KOPT-K1 (cell line): Measurements from ENCODE around the gene SLMAP.

Experiments
- H3K27ac ChIP-seq: fragments of 200-600 bp; sonication (generic); 2 replicates; pipeline ENCODE4 v1.5.1; 2016; ENCODE audit warnings: antibody characterized with exemption, mild to moderate bottlenecking, low read depth, low read length; ENCODE audit not compliant: poor library complexity, severe bottlenecking
- H3K36me3 ChIP-seq: fragments of 200-600 bp; sonication (generic); 2 replicates; pipeline ENCODE4 v1.5.1; 2017; ENCODE audit warnings: antibody characterized with exemption, mild to moderate bottlenecking, low read length, moderate library complexity; ENCODE audit not compliant: insufficient read depth
- H3K9me3 ChIP-seq: fragments of 200-600 bp; sonication (generic); 2 replicates; pipeline ENCODE4 v1.5.1; 2017; ENCODE audit warnings: antibody characterized with exemption, low read length, mild to moderate bottlenecking; ENCODE audit not compliant: insufficient read depth, poor library complexity, severe bottlenecking

The SLMAP gene

DNA sequence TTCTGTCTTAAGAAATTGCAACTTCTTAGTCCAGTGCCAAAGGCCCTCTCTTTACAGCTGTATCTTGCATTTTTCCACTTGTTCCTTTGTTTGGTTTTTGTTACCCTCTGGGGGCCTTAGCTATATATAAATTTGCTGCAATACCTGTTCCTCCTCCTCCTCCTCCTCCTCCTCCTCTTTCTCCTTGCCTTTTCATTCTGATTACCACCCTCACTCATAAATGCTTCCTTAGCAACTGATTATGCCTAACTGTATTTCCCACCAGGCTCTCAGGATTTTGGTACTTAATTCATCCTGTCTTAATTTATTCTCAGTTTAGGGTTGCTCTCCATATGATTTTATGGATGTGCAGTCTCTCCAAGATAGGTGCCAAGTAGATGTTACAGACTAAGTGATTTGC lies 65.7 kb downstream of the SLMAP start:
- Histone ChIP-seq H3K9me3 (no peaks in the 10 kb centered on the region), H3K36me3 (no peaks in the 10 kb centered on the region), H3K27ac (no peak overlapping the region)

DNA sequence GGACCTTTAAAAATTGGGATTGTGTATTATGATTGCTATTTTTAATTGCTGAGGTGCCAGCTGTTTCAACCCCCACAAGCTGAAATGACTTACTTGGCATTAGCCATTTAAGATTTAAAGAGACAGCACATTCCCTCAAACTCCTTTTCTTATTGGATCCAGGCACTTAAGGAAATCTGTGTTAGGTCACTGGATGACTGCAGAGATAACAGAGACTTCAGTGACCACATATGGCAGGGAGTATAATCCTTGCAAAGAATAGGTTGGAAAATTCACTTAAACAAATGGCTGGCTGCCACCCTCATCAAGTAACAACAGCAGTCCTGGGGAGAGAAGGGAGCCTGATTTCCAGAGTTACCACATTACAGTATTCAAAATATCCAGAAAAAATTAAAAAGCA lies 66.6 kb downstream of the SLMAP start:
- no peak overlapping the region for H3K27ac ChIP-seq
- no peaks in the 10 kb centered on the region for H3K36me3 ChIP-seq
- no peaks in the 10 kb centered on the region for H3K9me3 ChIP-seq

DNA sequence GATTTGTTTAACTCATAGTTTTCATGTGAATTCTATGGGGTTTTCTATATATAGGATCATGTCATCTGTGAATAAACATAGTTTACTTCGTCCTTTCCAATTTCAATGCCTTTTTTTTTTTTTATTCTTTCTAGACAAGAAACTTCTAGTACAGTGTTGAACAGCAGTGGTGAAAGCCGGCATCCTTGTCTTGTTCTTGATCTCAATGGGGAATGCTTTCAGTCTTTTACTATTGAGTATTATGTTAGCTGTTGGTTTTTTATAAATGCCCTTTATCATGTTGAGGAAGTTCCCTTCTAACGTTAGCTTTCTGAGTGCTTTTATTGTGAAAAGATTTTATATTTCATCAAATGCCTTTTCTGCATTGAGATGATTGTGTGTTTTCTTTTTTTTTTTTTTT lies 69.0 kb downstream of the SLMAP start:
- Histone ChIP-seq H3K27ac (no peak overlapping the region), H3K36me3 (no peaks in the 10 kb centered on the region), H3K9me3 (no peaks in the 10 kb centered on the region)

DNA sequence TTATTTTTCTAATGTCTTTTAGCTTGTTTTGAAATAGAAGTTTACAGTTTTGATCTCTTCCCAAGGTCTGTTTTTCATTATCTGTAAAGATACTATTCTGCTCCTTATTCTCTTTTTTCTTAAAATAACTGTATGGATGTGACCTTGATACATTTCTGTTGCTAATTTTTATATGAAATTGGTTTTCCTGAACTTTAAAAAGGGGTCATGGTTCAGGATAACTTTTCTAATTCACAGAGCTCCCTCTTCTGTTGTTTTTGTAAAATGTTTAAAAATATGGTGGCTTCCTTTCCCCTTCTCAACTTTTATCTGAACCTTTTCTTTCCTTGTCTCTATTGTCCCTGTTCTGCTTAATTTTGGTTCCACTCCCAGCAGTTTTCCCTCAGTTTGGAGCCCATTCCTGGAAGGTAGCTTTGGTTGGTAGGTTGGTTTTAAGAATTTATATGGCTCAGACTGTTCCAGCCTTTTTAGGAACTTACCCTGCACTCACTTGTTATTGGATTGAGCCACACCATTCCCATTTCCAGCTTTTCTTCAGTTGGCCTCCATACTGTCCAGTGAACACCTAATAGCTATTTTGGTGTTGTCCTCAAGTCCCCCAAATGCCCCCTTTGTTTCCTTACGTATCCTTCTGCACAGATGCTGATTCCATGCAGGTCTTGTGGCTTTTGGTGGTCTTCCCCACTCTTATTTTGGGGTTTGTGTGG lies 70.3 kb downstream of the SLMAP start:
- Histone ChIP-seq H3K27ac (no peak overlapping the region), H3K36me3 (no peaks in the 10 kb centered on the region), H3K9me3 (no peaks in the 10 kb centered on the region)

DNA sequence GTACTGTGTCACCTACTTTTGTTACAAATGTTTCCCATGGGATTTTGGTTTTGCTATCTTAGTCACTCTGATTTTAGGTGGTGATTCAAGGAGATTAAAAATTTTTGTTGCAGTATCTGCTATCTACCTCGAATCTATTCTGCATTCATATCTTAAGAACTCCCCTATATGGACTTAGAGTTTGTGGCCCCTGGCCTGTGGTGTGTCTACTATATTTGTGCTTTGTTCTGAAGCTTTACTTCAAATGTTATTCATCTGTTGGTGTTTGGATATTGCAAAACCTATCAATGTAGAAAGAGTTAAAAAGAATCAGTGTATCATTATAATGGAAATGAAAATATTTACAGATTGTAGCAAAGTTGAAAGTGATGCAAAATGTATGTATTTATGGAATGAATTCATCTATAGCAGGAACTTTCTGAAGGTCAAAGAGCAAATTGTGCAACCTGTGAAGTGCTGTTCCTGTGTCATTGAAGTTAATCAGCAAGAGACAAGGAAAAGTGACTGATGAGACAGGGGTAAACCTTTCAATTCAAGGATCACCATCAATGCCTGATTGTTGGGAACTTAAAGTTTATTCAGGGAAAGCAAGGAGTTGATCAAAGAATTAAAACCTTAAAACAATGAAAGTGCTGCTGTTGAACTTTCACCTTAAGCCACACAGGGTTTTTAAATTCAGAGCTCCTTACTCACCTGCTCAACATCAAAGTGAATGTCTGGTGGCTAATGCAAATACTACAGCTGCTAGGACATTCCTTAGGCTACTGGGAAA lies 71.0 kb downstream of the SLMAP start:
- Histone ChIP-seq H3K36me3 (peaks cover 7% of the 10 kb centered on the region; the same call in 1 of the 2 replicates), H3K9me3 (no peaks in the 10 kb centered on the region), H3K27ac (no peak overlapping the region)

- Histone ChIP-seq H3K27ac (no peak overlapping the region), H3K36me3 (peaks cover 10% of the 10 kb centered on the region), H3K9me3 (no peaks in the 10 kb centered on the region)
These were observed 71.6 kb downstream of the SLMAP start for GRCh38 chr3:57827757-57828156.

DNA sequence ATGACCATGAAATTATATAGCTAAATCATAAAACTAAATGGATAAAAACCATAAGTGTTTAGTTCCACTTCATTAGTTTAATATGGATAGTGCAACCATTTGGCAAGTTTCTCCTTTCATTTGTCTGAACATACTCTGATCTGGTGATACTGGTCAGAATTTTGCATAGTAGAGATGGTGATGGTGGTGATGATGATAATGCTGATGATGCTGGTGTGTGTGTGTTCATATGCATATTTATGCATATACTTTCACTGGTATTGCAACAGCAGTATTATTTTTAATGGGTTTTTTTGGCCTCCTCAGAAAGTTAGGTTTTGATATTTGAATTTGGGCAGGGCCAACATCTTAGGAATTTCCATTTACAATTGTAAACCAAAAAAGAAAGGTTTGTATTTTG lies 76.4 kb downstream of the SLMAP start:
- peaks cover 14% of the 10 kb centered on the region for H3K36me3 ChIP-seq
- H3K9me3 ChIP-seq = no peaks in the 10 kb centered on the region
- H3K27ac ChIP-seq = no peak overlapping the region

GRCh38 chr3:57832900-57833313 lies 76.8 kb downstream of the SLMAP start:
- Histone ChIP-seq H3K36me3 (peaks cover 14% of the 10 kb centered on the region), H3K27ac (no peak overlapping the region), H3K9me3 (no peaks in the 10 kb centered on the region)

DNA sequence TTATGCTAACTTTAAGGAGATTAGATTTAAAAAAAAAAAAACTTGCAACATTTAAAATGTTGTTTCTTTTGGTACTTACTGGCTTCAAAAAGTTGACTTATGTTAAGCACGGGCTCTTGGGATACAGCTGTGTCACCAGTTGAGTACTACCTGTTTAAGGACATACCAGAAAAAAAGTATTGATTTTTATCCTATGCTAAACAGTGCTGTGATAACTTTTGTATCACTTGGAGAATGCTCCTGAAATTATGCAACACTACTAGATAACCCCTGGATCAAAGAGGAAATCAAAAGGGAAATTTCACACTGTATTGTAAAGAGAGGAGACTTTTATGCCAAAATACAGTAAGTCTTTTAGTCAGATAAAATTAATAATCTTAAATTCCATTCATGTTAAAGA lies 77.7 kb downstream of the SLMAP start:
- no peaks in the 10 kb centered on the region for H3K9me3 ChIP-seq
- peaks cover 14% of the 10 kb centered on the region for H3K36me3 ChIP-seq
- no peak overlapping the region for H3K27ac ChIP-seq

- Histone ChIP-seq H3K27ac (no peak overlapping the region), H3K36me3 (peaks cover 4% of the 10 kb centered on the region), H3K9me3 (no peaks in the 10 kb centered on the region)
These were observed 81.6 kb downstream of the SLMAP start for GRCh38 chr3:57837686-57838085.

DNA sequence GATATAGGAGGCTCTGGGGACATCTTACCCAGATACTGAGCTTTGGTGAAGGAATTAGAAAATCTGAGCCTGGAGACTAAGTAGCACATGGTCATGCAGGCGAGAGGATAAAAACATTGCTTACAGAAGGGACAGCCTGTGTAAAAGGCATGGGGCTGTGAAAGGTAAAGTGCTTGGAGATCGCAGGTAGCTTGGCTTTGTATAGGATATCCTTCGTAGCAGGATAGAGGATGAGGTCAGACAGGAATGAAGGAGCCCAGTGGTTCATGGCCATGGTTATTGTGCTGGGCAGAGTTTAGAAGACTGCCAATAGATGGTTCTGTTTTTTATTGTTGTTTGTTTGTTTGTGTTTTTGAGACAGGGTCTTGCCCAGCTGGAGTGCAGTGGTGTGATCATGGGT lies 82.5 kb downstream of the SLMAP start:
- Histone ChIP-seq H3K36me3 (no peaks in the 10 kb centered on the region), H3K9me3 (no peaks in the 10 kb centered on the region), H3K27ac (no peak overlapping the region)

GRCh38 chr3:57840473-57840872 lies 84.4 kb downstream of the SLMAP start:
- H3K9me3 ChIP-seq = no peaks in the 10 kb centered on the region
- H3K36me3 ChIP-seq = no peaks in the 10 kb centered on the region
- H3K27ac ChIP-seq = no peak overlapping the region

DNA sequence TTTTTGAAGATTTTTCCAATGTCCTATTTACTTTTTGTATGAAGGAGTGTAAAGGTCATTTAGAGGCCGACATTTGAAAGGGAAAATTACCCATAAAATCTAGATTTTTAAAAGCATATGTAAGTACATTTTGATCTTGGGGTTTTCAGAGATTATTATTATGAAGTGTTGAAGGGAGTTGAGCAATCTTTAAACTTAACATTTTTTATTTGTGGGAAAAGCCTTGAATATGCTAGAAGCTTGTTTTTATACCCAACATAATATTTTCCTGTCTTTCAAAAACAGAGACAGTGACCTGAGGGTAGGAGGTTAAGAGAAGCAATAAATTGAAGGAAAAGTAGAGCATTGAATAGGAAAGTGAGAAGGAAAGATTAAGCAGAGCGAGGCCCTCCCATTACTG lies 85.7 kb downstream of the SLMAP start:
- Histone ChIP-seq H3K36me3 (no peaks in the 10 kb centered on the region), H3K9me3 (no peaks in the 10 kb centered on the region), H3K27ac (no peak overlapping the region)

DNA sequence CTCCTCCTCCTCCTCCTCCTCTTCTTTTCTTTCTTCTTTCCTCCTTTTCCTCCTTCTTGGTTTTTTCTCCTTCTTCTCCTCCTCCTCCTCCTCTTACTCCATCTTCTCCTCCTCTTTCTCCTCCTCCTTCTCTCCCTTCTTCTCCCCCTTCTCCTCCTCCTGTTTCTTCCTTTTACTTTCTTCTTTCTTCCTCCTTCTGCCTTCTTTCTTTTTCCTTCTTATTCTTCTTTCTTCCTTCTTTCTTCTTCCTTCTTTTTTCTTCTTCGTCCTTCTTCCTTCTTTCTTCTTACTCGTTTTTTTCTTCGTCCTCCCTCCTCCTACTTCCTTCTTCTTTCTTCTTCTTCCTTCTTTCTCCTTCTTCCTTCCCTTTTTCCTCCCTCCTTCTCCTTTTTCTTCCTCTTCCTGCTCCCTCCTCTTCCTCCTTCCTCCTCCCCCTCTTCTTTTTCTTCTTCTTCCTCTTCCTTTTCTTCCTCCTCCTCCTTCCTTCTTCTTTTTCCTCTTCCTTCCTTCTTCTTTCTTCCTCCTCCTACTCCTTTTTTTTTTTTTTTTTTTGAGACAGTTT lies 92.1 kb downstream of the SLMAP start:
- Histone ChIP-seq H3K27ac (no peak overlapping the region), H3K36me3 (peaks cover 17% of the 10 kb centered on the region; the same call in 1 of the 2 replicates), H3K9me3 (no peaks in the 10 kb centered on the region)

- Histone ChIP-seq H3K27ac (no peak overlapping the region), H3K9me3 (no peaks in the 10 kb centered on the region), H3K36me3 (peaks cover 17% of the 10 kb centered on the region)
These were observed 95.2 kb downstream of the SLMAP start for GRCh38 chr3:57851304-57851703.
